K562 (cell line): ENCODE measurements around the gene PPP1R13L. TPM values are rescaled to one million over a fixed set of nuclear protein-coding genes. Genes with fewer than 3 reads are reported as not detected.

Experiments
- DPF2 ChIP-seq: fragments of 450-650 bp; IDR thresholded peaks from 2 replicates; pipeline ENCODE4 v1.6.1; 2016
- HOXB6 ChIP-seq: fragments of 250-450 bp; sonication (Bioruptor Pico); IDR thresholded peaks from 2 replicates; pipeline ENCODE4 v1.5.1; 2022; ENCODE audit warnings: mild to moderate bottlenecking, borderline replicate concordance
- NCOA2 ChIP-seq, 2 experiments: fragments of 450-650 bp; IDR thresholded peaks; 2 replicates each; pipeline ENCODE4 v1.6.1; 2018; ENCODE audit warnings: mild to moderate bottlenecking in 2 of 2, moderate library complexity in 1 of 2; ENCODE audit not compliant: partially characterized antibody in 2 of 2
- NKRF ChIP-seq: fragments of 450-650 bp; IDR thresholded peaks from 2 replicates; pipeline ENCODE4 v1.6.1; 2016; ENCODE audit warnings: borderline replicate concordance
- SP1 ChIP-seq: sonication (generic); formaldehyde crosslinking; IDR thresholded peaks from 2 replicates; pipeline ENCODE4 v1.8.1; 2022; ENCODE audit warnings: mild to moderate bottlenecking, missing genetic modification reagents
- SREBF2 ChIP-seq: sonication (generic); formaldehyde crosslinking; IDR thresholded peaks from 2 replicates; pipeline ENCODE4 v1.4.0; 2020; ENCODE audit warnings: mild to moderate bottlenecking, missing genetic modification reagents
- ZNF740 ChIP-seq, 3 experiments: fragments of 200-800 bp in 1 of 3; sonication (Bioruptor generic) in 1 of 3; sonication (generic) in 1 of 3; formaldehyde crosslinking in 1 of 3; IDR thresholded peaks; 2 replicates each; pipeline versions ENCODE4 v1.6.1 to v1.8.0; 2016 to 2022; ENCODE audit warnings: mild to moderate bottlenecking in 2 of 3, missing compliant biosample characterization in 2 of 3, missing genetic modification characterization in 2 of 3, missing genetic modification reagents in 1 of 3
- ZNF79 ChIP-seq: fragments of 250-450 bp; sonication (Bioruptor Pico); IDR thresholded peaks from 2 replicates; pipeline ENCODE4 v1.4.0; 2020; ENCODE audit warnings: low read depth, mild to moderate bottlenecking, moderate library complexity
- polyA plus RNA-seq, 8 experiments: library from polyadenylated mRNA; depleted of rRNA in 4 of 8; stranded (reverse) in 5 of 8; unstranded in 3 of 8; fragments of >200 nt; fragmentation: Nextera tagmentation in 2 of 8; fragmentation: Illumina TruSeq in 1 of 8; extraction: Ambion mirVana in 2 of 8; extraction: Trizol in 1 of 8; gene quantifications; 2 replicates each; pipeline versions ENCODE4 v1.2.1 to v1.2.3, GENCODE V29; 2011 to 2014; ENCODE audit warnings: inconsistent platforms in 1 of 8, missing spikeins in 1 of 8
- total RNA-seq, 7 experiments: library from RNA; depleted of rRNA in 6 of 7; stranded (reverse); fragments of >200 nt in 6 of 7; fragmentation: Illumina TruSeq in 2 of 7; extraction: Trizol in 2 of 7; gene quantifications; 2 replicates each; pipeline versions ENCODE4 v1.2.1 to v1.2.3, GENCODE V29; 2011 to 2021; ENCODE audit warnings: low replicate concordance in 1 of 7
- TF ChIP-seq, protein P1 (sequence below): fragments of 250-450 bp; sonication (Bioruptor Pico); IDR thresholded peaks from 2 replicates; pipeline ENCODE4 v1.8.0; 2021; ENCODE audit warnings: mild to moderate bottlenecking, moderate library complexity
- TF ChIP-seq, protein P2 (sequence below), 2 experiments: IDR thresholded peaks in 1 of 2; conservative IDR thresholded peaks in 1 of 2; 2 replicates each; pipeline ENCODE4 v1.6.1; 2016; ENCODE audit warnings: low read depth in 2 of 2, mild to moderate bottlenecking in 1 of 2, missing compliant biosample characterization in 1 of 2, missing genetic modification characterization in 1 of 2, moderate library complexity in 1 of 2
- TF ChIP-seq, protein P3 (sequence below): sonication (generic); formaldehyde crosslinking; IDR thresholded peaks from 2 replicates; pipeline ENCODE4 v1.8.1; 2023; ENCODE audit warnings: mild to moderate bottlenecking, missing genetic modification reagents

PPP1R13L gene
- total and polyA plus RNA-seq, 9 of the 15 experiments (the other 6 are each of a cell fraction or from before 2014, with no cell fraction given) = 0.32 to 6.7 (median 2.0) TPM

- TF ChIP-seq, protein P1, sequence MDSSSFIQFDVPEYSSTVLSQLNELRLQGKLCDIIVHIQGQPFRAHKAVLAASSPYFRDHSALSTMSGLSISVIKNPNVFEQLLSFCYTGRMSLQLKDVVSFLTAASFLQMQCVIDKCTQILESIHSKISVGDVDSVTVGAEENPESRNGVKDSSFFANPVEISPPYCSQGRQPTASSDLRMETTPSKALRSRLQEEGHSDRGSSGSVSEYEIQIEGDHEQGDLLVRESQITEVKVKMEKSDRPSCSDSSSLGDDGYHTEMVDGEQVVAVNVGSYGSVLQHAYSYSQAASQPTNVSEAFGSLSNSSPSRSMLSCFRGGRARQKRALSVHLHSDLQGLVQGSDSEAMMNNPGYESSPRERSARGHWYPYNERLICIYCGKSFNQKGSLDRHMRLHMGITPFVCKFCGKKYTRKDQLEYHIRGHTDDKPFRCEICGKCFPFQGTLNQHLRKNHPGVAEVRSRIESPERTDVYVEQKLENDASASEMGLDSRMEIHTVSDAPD (CRISPR knock-in tag) = no peak
- TF ChIP-seq HOXB6 (CRISPR knock-in tag) (no peak), NCOA2 (IDR thresholded peaks at IDR 0.05; ENCODE audit: partially characterized antibody in 2 of 2) (no peak), DPF2 (peak; percentile 66; the same call in 1 of the 2 replicates), NKRF (peak; percentile 92), ZNF79 (no peak), ZNF740 (CRISPR knock-in tag; IDR thresholded peaks at IDR 0.05) (no peak), ZNF740 (tag; IDR thresholded peaks at IDR 0.05) (no peak; a peak in 1 of 4 replicates), SP1 (CRISPR knock-in tag) (0 out of 2 replicates have a peak, but pooled peaks have one; percentile 10), SREBF2 (CRISPR knock-in tag) (no peak)
- TF ChIP-seq, protein P2, sequence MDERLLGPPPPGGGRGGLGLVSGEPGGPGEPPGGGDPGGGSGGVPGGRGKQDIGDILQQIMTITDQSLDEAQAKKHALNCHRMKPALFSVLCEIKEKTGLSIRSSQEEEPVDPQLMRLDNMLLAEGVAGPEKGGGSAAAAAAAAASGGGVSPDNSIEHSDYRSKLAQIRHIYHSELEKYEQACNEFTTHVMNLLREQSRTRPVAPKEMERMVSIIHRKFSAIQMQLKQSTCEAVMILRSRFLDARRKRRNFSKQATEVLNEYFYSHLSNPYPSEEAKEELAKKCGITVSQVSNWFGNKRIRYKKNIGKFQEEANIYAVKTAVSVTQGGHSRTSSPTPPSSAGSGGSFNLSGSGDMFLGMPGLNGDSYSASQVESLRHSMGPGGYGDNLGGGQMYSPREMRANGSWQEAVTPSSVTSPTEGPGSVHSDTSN (CRISPR knock-in tag; IDR thresholded peaks at IDR 0.05; ENCODE audit: low read depth) = no peak
- TF ChIP-seq, protein P2 (tag; conservative IDR thresholded peaks at IDR 0.05; ENCODE audit: low read depth) = no peak
- TF ChIP-seq, protein P3, sequence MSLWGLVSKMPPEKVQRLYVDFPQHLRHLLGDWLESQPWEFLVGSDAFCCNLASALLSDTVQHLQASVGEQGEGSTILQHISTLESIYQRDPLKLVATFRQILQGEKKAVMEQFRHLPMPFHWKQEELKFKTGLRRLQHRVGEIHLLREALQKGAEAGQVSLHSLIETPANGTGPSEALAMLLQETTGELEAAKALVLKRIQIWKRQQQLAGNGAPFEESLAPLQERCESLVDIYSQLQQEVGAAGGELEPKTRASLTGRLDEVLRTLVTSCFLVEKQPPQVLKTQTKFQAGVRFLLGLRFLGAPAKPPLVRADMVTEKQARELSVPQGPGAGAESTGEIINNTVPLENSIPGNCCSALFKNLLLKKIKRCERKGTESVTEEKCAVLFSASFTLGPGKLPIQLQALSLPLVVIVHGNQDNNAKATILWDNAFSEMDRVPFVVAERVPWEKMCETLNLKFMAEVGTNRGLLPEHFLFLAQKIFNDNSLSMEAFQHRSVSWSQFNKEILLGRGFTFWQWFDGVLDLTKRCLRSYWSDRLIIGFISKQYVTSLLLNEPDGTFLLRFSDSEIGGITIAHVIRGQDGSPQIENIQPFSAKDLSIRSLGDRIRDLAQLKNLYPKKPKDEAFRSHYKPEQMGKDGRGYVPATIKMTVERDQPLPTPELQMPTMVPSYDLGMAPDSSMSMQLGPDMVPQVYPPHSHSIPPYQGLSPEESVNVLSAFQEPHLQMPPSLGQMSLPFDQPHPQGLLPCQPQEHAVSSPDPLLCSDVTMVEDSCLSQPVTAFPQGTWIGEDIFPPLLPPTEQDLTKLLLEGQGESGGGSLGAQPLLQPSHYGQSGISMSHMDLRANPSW (CRISPR knock-in tag) = no peak; the same call in 1 of the 2 replicates
These were observed 761 bp upstream of the PPP1R13L start (continued) for GRCh38 chr19:45405435-45406225.
